ENCODE results near the gene LRRC3C.

DNA sequence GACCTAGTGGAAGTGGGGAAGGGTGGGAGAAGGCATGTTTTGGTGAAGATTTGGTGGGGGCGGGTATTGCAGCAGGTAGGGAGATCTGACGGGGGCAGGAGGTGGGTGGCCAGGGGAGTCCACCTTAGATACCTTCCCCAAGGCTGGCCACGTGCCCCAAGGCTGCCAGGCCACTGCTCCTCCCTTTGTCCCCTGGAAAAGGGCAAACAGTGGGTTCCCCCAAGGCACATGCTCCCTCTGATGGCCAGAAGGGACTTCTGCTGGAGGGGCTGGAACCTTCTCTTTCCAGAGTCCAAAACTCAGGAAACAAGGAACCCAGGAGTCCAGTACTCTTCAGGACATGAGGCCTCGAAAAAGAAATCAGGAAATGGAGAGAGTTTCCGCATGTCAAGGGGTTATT, 46.9 kb downstream of the LRRC3C start:
- TF ChIP-seq, protein P1, sequence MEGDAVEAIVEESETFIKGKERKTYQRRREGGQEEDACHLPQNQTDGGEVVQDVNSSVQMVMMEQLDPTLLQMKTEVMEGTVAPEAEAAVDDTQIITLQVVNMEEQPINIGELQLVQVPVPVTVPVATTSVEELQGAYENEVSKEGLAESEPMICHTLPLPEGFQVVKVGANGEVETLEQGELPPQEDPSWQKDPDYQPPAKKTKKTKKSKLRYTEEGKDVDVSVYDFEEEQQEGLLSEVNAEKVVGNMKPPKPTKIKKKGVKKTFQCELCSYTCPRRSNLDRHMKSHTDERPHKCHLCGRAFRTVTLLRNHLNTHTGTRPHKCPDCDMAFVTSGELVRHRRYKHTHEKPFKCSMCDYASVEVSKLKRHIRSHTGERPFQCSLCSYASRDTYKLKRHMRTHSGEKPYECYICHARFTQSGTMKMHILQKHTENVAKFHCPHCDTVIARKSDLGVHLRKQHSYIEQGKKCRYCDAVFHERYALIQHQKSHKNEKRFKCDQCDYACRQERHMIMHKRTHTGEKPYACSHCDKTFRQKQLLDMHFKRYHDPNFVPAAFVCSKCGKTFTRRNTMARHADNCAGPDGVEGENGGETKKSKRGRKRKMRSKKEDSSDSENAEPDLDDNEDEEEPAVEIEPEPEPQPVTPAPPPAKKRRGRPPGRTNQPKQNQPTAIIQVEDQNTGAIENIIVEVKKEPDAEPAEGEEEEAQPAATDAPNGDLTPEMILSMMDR (IDR thresholded peaks at IDR 0.05): no peak
- no peak for TF ChIP-seq POLR2A (IDR thresholded peaks at IDR 0.05)
